Fibroblast of skin of left biceps (primary cell): ENCODE data around the gene RPL7A.
"Not testable (repeated sequence)": the region's sequence is repeated elsewhere in the genome, so short reads cannot be mapped to it uniquely, and the experiment has no call there.

Experiments used
- DNase-seq, 2 experiments: peaks; one replicate each; pipeline ENCODE4 v3.0.0-alpha.2; 2013; ENCODE audit warnings: low read depth in 2 of 2

The RPL7A gene

GRCh38 chr9:133327834-133328484 is 20.1 kb upstream of the RPL7A start:
- DNase-seq: no peak

GRCh38 chr9:133329306-133330156 is 18.5 kb upstream of the RPL7A start:
- not testable (repeated sequence) for DNase-seq

GRCh38 chr9:133331221-133331620 is 16.8 kb upstream of the RPL7A start:
- DNase-seq: no peak

- no peak for DNase-seq
Measured at GRCh38 chr9:133331641-133332380, 16.2 kb upstream of the RPL7A start.

- no peak for DNase-seq
Measured at GRCh38 chr9:133332381-133332730, 15.7 kb upstream of the RPL7A start.

GRCh38 chr9:133333011-133333410 is 15.0 kb upstream of the RPL7A start:
- DNase-seq: no peak

GRCh38 chr9:133333566-133333965 is 14.5 kb upstream of the RPL7A start:
- DNase-seq: no peak

- no peak for DNase-seq
Measured at GRCh38 chr9:133334161-133334560, 13.9 kb upstream of the RPL7A start.

GRCh38 chr9:133334888-133335287 is 13.1 kb upstream of the RPL7A start:
- DNase-seq: not testable (repeated sequence)

- peak; percentile 64 to 69 for DNase-seq
Measured at GRCh38 chr9:133335924-133336811, 11.8 kb upstream of the RPL7A start, which contains the start of gene SURF6. Gene SURF6 (minus strand): TSS chr9:133336188. CDS start chr9:133336132, 56 bp downstream.

- no peak for DNase-seq
Measured at GRCh38 chr9:133339641-133340040, 8.4 kb upstream of the RPL7A start.

GRCh38 chr9:133340256-133340655 is 7.8 kb upstream of the RPL7A start:
- no peak for DNase-seq

GRCh38 chr9:133340916-133341315 is 7.1 kb upstream of the RPL7A start:
- DNase-seq: no peak

- DNase-seq: no peak
Measured at GRCh38 chr9:133341369-133342068, 6.5 kb upstream of the RPL7A start.

- DNase-seq: no peak
Measured at GRCh38 chr9:133342069-133342406, 6.0 kb upstream of the RPL7A start.

- DNase-seq: no peak
Measured at GRCh38 chr9:133342570-133342969, 5.4 kb upstream of the RPL7A start.

GRCh38 chr9:133344071-133344470 is 3.9 kb upstream of the RPL7A start:
- DNase-seq: no peak

GRCh38 chr9:133344979-133345378 is 3.0 kb upstream of the RPL7A start:
- no peak for DNase-seq

GRCh38 chr9:133345596-133345995 is 2.4 kb upstream of the RPL7A start:
- DNase-seq: no peak

GRCh38 chr9:133346021-133346785 is 1.8 kb upstream of the RPL7A start:
- no peak for DNase-seq
